Loucy (cell line): ENCODE measurements around the gene KCND2.

ENCODE experiments used
- EZH2phosphoT487 ChIP-seq: fragments of 200-600 bp; IDR thresholded peaks from 2 replicates; pipeline ENCODE4 v1.6.1; 2018; ENCODE audit warnings: antibody characterized with exemption, mild to moderate bottlenecking, moderate library complexity, borderline replicate concordance
- TF ChIP-seq, protein P1 (sequence below): fragments of 200-600 bp; sonication (generic); conservative IDR thresholded peaks from 2 replicates; pipeline ENCODE4 v1.5.1; 2014; ENCODE audit warnings: mild to moderate bottlenecking, antibody characterized with exemption, low read length

DNA sequence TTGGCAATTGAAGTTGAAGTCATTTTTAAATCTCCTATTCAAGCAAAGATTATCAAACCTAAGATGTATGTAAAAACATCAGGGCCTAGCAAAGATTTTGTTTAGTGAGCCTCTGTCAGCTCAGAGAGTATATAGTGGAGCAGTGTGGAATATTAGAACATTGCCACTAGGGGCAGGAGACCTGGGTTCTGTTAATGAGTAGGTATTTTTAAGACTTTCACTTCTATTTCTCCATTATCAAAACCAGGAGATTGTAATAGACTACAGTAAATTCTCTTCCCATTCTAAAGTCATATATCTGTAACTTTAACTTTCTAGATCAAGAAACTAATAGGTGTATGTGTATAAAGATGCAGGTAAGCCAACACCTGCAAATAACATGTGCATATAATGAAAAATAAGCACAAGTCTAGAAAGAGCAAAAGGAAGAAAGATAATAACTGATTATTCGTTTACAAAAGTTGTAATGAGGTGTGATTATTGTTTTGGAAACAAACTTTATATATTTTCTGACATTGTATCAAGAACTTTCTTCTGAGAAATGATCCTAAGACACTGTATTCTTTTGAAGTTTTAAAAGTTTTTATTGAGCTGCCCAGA lies 64.4 kb downstream of the KCND2 start:
- TF ChIP-seq, protein P1, sequence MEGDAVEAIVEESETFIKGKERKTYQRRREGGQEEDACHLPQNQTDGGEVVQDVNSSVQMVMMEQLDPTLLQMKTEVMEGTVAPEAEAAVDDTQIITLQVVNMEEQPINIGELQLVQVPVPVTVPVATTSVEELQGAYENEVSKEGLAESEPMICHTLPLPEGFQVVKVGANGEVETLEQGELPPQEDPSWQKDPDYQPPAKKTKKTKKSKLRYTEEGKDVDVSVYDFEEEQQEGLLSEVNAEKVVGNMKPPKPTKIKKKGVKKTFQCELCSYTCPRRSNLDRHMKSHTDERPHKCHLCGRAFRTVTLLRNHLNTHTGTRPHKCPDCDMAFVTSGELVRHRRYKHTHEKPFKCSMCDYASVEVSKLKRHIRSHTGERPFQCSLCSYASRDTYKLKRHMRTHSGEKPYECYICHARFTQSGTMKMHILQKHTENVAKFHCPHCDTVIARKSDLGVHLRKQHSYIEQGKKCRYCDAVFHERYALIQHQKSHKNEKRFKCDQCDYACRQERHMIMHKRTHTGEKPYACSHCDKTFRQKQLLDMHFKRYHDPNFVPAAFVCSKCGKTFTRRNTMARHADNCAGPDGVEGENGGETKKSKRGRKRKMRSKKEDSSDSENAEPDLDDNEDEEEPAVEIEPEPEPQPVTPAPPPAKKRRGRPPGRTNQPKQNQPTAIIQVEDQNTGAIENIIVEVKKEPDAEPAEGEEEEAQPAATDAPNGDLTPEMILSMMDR, result peak; percentile 74
- TF ChIP-seq EZH2phosphoT487, result no peak
